CD14-positive monocyte (primary cell): Measurements from ENCODE around the gene CYP46A1. TPM values are rescaled to one million over a fixed set of nuclear protein-coding genes. Genes with fewer than 3 reads are reported as not detected.

Source experiments
- DNase-seq, 3 donors: peaks; one replicate each; pipeline ENCODE4 v3.0.0-alpha.2; 2011 to 2022
- H2AFZ ChIP-seq: 2 replicates; pipeline ENCODE4 v1.6.0; 2012; ENCODE audit warnings: mild to moderate bottlenecking, low read depth, low read length, inconsistent platforms; ENCODE audit not compliant: insufficient read depth, poor library complexity, severe bottlenecking
- H3K27ac ChIP-seq, 2 donors: 1 replicate in 1 of 2; 2 replicates in 1 of 2; pipeline ENCODE4 v1.5.1; 2012 to 2013; ENCODE audit warnings: low read length in 2 of 2, control low read depth in 1 of 2, inconsistent platforms in 1 of 2, low read depth in 1 of 2, mild to moderate bottlenecking in 1 of 2
- H3K27me3 ChIP-seq, 2 donors: one replicate each; pipeline versions ENCODE4 v1.6.0 to v1.6.1; 2011 to 2013; ENCODE audit warnings: low read length in 2 of 2; ENCODE audit not compliant: control insufficient read depth in 2 of 2, insufficient read depth in 2 of 2
- H3K36me3 ChIP-seq, 2 donors: replicated peaks in 1 of 2; 1 replicate in 1 of 2; 2 replicates in 1 of 2; pipeline versions ENCODE4 v1.5.1 to v1.6.1; 2012 to 2013; ENCODE audit warnings: low read length in 2 of 2, control low read depth in 1 of 2, inconsistent platforms in 1 of 2, mild to moderate bottlenecking in 1 of 2; ENCODE audit not compliant: insufficient read depth in 2 of 2, control insufficient read depth in 1 of 2
- H3K4me1 ChIP-seq, 2 donors: 1 replicate in 1 of 2; 2 replicates in 1 of 2; pipeline versions ENCODE4 v1.5.1 to v1.6.1; 2012 to 2013; ENCODE audit warnings: low read length in 2 of 2, control low read depth in 1 of 2, inconsistent platforms in 1 of 2, mild to moderate bottlenecking in 1 of 2, moderate library complexity in 1 of 2; ENCODE audit not compliant: insufficient read depth in 2 of 2, control insufficient read depth in 1 of 2
- H3K4me2 ChIP-seq: replicated peaks from 2 replicates; pipeline ENCODE3; 2012; ENCODE audit warnings: low read length, moderate library complexity, mild to moderate bottlenecking; ENCODE audit not compliant: poor library complexity, severe bottlenecking; ENCODE audit errors: extremely low read depth
- H3K4me3 ChIP-seq, 3 experiments: fragments of 200-600 bp in 1 of 3; sonication (generic) in 1 of 3; replicated peaks in 1 of 3; 1 replicate in 2 of 3; 2 replicates in 1 of 3; pipeline ENCODE4 v1.5.1; 2011 to 2013; ENCODE audit warnings: low read length in 3 of 3, mild to moderate bottlenecking in 3 of 3, control low read depth in 2 of 3, low read depth in 2 of 3, inconsistent platforms in 1 of 3, moderate library complexity in 1 of 3
- H3K79me2 ChIP-seq: 2 replicates; pipeline ENCODE4 v1.6.0; 2012; ENCODE audit warnings: mild to moderate bottlenecking, control low read depth, inconsistent platforms, low read length, moderate library complexity; ENCODE audit not compliant: insufficient read depth
- H3K9ac ChIP-seq: 2 replicates; pipeline ENCODE4 v1.6.0; 2017; ENCODE audit warnings: low read length, mild to moderate bottlenecking; ENCODE audit not compliant: insufficient read depth, poor library complexity, severe bottlenecking
- H3K9me3 ChIP-seq, 2 donors: replicated peaks in 1 of 2; 1 replicate in 1 of 2; 2 replicates in 1 of 2; pipeline versions ENCODE4 v1.5.1 to v1.6.1; 2012 to 2013; ENCODE audit warnings: low read length in 2 of 2, control low read depth in 1 of 2; ENCODE audit not compliant: control insufficient read depth in 1 of 2, insufficient read depth in 1 of 2
- H4K20me1 ChIP-seq: 2 replicates; pipeline ENCODE4 v1.6.0; 2012; ENCODE audit warnings: mild to moderate bottlenecking, low read length, control low read depth, moderate library complexity; ENCODE audit not compliant: insufficient read depth
- H3K27ac Mint-ChIP-seq, 7 donors: one replicate each; pipeline ENCODE4 v1.8.0; 2020; ENCODE audit warnings: mild to moderate bottlenecking in 7 of 7, mixed read lengths in 7 of 7, moderate library complexity in 6 of 7, inconsistent platforms in 2 of 7
- H3K27me3 Mint-ChIP-seq, 3 donors: one replicate each; pipeline ENCODE4 v1.8.0; 2021 to 2022; ENCODE audit warnings: low read depth in 3 of 3, mild to moderate bottlenecking in 3 of 3, mixed read lengths in 3 of 3, moderate library complexity in 3 of 3, inconsistent platforms in 1 of 3
- H3K36me3 Mint-ChIP-seq, 2 donors: one replicate each; pipeline ENCODE4 v1.8.0; 2020; ENCODE audit warnings: mixed read lengths in 2 of 2, inconsistent platforms in 1 of 2, mild to moderate bottlenecking in 1 of 2
- H3K4me1 Mint-ChIP-seq: one replicate; pipeline ENCODE4 v1.8.0; 2020; ENCODE audit warnings: mild to moderate bottlenecking, mixed read lengths
- H3K4me3 Mint-ChIP-seq, 2 donors: one replicate each; pipeline ENCODE4 v1.8.0; 2020; ENCODE audit warnings: mild to moderate bottlenecking in 2 of 2, mixed read lengths in 2 of 2, moderate library complexity in 1 of 2
- H3K9me3 Mint-ChIP-seq, 7 donors: one replicate each; pipeline ENCODE4 v1.8.0; 2020 to 2022; ENCODE audit warnings: mixed read lengths in 7 of 7, mild to moderate bottlenecking in 6 of 7, moderate library complexity in 6 of 7, inconsistent platforms in 2 of 7
- CTCF ChIP-seq: fragments of 200-600 bp; IDR thresholded peaks from one replicate; pipeline ENCODE4 v1.8.0; 2022; ENCODE audit warnings: antibody characterized with exemption, mild to moderate bottlenecking
- WGBS: methylation state at CpG from one replicate; pipeline ENCODE4 v1.1.5; 2013; ENCODE audit warnings: missing lambda C conversion rate; ENCODE audit not compliant: insufficient coverage; 5-methylcytosine and 5-hydroxymethylcytosine counted together
- intact Hi-C, 2 donors: fragments of 100-400 bp; cut with micrococcal nuclease; formaldehyde crosslinking; loops; one replicate each; pipeline versions ENCODE4 v1.15.0 to v1.15.1; 2023
- polyA plus RNA-seq, 3 donors: library from polyadenylated mRNA; depleted of rRNA in 1 of 3; unstranded in 2 of 3; stranded (reverse) in 1 of 3; fragments of 300-500 nt in 2 of 3; fragments of >200 nt in 1 of 3; fragmentation: Illumina TruSeq in 2 of 3; gene quantifications; 1 replicate in 2 of 3; 2 replicates in 1 of 3; pipeline ENCODE4 v1.2.3, GENCODE V29; 2012 to 2021

The CYP46A1 gene
- polyA plus RNA-seq, 3 donors, result not detected

- H3K9me3 ChIP-seq, result no peaks in the 10 kb centered on the region
These were observed 36.7 kb upstream of the CYP46A1 start for GRCh38 chr14:99647411-99647810.

GRCh38 chr14:99648027-99648784, 35.9 kb upstream of the CYP46A1 start:
- DNase-seq, result no peak
- TF ChIP-seq CTCF, result no peak
- peaks cover 0 to 8% of the 10 kb centered on the region in 2 donors for H3K4me1 ChIP-seq
- no peaks in the 10 kb centered on the region for H3K9me3 ChIP-seq
- H3K4me3 ChIP-seq, result no peak overlapping the region
- no peaks in the 10 kb centered on the region for H3K79me2 ChIP-seq
- H3K4me3 Mint-ChIP-seq, result no peak overlapping the region
- H3K4me1 Mint-ChIP-seq, result peaks cover 2% of the 10 kb centered on the region
- H3K36me3 ChIP-seq, result no peaks in the 10 kb centered on the region
- WGBS, result 85% methylated on average over 6 of the region's 8 CpGs
- H3K27ac Mint-ChIP-seq, result no peak overlapping the region
- H3K27me3 Mint-ChIP-seq, result peaks cover 32 to 40% (median 33%) of the 10 kb centered on the region in 3 donors
- no peak overlapping the region for H3K27ac ChIP-seq
- peaks cover 3 to 27% of the 10 kb centered on the region in 2 donors for H3K27me3 ChIP-seq
- H3K9me3 Mint-ChIP-seq, result peaks cover 0 to 6% (median 1%) of the 10 kb centered on the region in 7 donors
- no peaks in the 10 kb centered on the region for H4K20me1 ChIP-seq
- no peaks in the 10 kb centered on the region for H3K36me3 Mint-ChIP-seq
- intact Hi-C loops, result no loop called here
- H2AFZ ChIP-seq, result no peak overlapping the region
- H3K9ac ChIP-seq, result no peak overlapping the region
- no peak overlapping the region for H3K4me2 ChIP-seq

More at GRCh38 chr14:99647411-99647810, 36.7 kb upstream of the CYP46A1 start:
- Mint-ChIP-seq H3K4me3 (no peak overlapping the region), H3K36me3 (no peaks in the 10 kb centered on the region), H3K27me3 (peaks cover 36 to 45% (median 37%) of the 10 kb centered on the region in 3 donors), H3K27ac (no peak overlapping the region), H3K4me1 (peaks cover 2% of the 10 kb centered on the region), H3K9me3 (peaks cover 0 to 6% (median 1%) of the 10 kb centered on the region in 7 donors)
- Histone ChIP-seq H3K4me3 (no peak overlapping the region), H2AFZ (no peak overlapping the region), H3K4me1 (peaks cover 0 to 8% of the 10 kb centered on the region in 2 donors), H4K20me1 (no peaks in the 10 kb centered on the region), H3K27me3 (peaks cover 3 to 28% of the 10 kb centered on the region in 2 donors), H3K9ac (no peak overlapping the region), H3K27ac (no peak overlapping the region), H3K79me2 (no peaks in the 10 kb centered on the region), H3K36me3 (no peaks in the 10 kb centered on the region), H3K4me2 (no peak overlapping the region)
- DNase-seq, result no peak
- 92% methylated on average over 6 of the region's 7 CpGs for WGBS
- TF ChIP-seq CTCF, result no peak
- intact Hi-C loops, result no loop called here
